Prostate gland (tissue), 2 donors: ENCODE data around the gene ZSWIM6.

Source experiments
- POLR2A ChIP-seq: fragments of 450-650 bp; IDR thresholded peaks from one replicate; pipeline ENCODE4 v1.6.1; 2016; ENCODE audit warnings: antibody characterized with exemption, mild to moderate bottlenecking
- TF ChIP-seq, protein P1 (sequence below), 4 experiments: fragments of 200-600 bp in 2 of 4; fragments of 450-650 bp in 2 of 4; sonication (generic) in 2 of 4; IDR thresholded peaks; 1 replicate in 3 of 4; 2 replicates in 1 of 4; pipeline ENCODE4 v1.5.1; 2016 to 2019; ENCODE audit warnings: antibody characterized with exemption in 4 of 4, mild to moderate bottlenecking in 2 of 4, moderate library complexity in 2 of 4

DNA sequence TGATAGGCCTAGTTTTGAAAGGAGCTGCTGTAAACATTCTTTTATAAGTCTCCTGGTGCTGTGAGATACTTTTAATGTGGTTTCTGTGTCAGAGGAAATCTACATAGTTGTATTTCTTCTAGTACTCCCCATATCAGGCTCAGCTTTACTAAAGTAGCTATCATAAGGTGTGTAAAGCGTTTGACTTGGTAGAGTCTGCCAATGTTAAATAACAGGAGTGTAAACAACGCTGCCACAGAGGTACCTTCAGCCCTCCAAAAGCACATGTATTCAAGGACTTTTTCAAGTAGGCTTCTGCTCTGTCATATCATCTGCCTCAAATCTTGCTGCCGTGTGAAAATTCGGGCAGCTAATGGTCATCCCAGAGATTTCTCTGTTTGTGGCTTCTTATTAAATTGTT, 142.7 kb downstream of the ZSWIM6 start:
- TF ChIP-seq, protein P1, sequence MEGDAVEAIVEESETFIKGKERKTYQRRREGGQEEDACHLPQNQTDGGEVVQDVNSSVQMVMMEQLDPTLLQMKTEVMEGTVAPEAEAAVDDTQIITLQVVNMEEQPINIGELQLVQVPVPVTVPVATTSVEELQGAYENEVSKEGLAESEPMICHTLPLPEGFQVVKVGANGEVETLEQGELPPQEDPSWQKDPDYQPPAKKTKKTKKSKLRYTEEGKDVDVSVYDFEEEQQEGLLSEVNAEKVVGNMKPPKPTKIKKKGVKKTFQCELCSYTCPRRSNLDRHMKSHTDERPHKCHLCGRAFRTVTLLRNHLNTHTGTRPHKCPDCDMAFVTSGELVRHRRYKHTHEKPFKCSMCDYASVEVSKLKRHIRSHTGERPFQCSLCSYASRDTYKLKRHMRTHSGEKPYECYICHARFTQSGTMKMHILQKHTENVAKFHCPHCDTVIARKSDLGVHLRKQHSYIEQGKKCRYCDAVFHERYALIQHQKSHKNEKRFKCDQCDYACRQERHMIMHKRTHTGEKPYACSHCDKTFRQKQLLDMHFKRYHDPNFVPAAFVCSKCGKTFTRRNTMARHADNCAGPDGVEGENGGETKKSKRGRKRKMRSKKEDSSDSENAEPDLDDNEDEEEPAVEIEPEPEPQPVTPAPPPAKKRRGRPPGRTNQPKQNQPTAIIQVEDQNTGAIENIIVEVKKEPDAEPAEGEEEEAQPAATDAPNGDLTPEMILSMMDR (IDR thresholded peaks at IDR 0.05): no peak
- no peak for TF ChIP-seq POLR2A
